Inferior parietal cortex (tissue), 1 donor: ENCODE data around the gene PTPN1.

ENCODE experiments used
- DNase-seq: peaks from one replicate; pipeline ENCODE4 v3.0.0-alpha.2; 2016; ENCODE audit errors: extremely low spot score

PTPN1 gene

DNA sequence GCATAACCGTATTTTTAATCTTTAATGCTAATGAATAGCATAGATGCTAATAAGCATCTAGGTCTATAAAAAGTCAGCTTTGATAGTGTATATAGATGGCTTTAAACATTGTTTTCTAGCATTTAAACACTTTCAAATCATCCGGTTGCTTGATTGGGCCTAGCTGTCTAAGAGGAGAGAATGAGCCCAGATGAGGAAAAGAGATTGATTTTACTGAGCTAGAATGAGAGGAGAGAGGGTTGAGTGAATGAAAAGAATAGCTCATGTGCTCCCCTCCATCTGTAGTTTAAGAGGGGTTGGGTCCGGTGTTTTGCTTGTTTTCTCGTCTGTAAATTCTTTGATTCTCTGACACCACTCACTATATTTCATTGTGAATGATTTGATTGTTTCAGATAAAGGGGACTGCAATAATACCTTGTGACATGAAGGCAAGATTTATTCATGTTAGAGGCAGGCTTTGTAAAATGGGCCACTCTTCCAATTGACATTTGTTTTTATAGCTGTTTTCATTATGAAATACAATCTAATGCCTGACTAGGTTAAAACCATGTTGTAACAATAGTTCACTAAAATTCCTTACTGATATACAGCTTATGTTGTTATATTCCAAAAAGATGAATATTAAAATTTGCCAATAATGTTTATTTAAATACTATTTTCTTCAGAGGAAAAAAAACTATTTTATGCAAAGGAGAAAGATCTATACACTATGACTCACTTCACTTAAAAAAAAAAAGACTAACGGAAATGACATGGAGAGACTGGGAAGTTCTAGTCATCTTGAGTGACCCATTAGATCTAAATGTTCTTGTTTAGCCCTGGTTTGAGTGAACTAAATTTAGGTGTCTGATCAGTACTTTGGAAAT is 3.2 kb downstream of the PTPN1 start:
- no peak for DNase-seq

DNA sequence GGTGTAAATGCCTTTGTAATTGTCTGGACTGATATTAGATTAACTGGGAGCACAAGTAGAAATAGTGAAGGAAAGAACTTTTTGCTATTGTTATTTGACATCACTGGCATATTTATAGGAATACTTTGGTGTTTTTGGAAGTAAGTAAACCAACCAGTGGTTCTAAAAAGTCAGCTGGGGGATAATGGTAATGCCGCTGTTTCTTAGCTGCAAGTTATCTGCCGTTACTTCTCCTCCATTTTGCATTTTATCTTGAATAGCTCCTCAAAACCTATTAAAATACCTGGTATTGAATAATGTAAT is 3.8 kb downstream of the PTPN1 start:
- no peak for DNase-seq

DNA sequence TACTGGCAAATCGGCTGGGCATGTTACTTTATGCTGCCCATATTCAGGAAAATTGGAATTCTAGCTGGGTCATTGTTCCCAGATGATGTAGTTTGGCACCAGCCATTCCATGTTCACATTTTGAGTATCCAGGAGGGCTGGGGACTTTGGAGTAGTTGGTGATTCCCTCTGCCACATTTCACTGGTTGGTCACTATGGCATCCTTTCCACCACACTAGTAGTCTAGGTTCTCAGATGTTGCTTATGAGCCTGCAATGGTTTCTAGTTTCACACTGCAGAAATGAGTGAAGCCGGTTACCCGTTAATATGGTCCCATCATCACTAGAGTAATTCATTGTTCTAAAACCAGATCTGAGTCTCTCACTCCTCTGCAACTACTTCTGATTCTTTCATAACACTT is 4.6 kb downstream of the PTPN1 start:
- DNase-seq, result no peak

DNA sequence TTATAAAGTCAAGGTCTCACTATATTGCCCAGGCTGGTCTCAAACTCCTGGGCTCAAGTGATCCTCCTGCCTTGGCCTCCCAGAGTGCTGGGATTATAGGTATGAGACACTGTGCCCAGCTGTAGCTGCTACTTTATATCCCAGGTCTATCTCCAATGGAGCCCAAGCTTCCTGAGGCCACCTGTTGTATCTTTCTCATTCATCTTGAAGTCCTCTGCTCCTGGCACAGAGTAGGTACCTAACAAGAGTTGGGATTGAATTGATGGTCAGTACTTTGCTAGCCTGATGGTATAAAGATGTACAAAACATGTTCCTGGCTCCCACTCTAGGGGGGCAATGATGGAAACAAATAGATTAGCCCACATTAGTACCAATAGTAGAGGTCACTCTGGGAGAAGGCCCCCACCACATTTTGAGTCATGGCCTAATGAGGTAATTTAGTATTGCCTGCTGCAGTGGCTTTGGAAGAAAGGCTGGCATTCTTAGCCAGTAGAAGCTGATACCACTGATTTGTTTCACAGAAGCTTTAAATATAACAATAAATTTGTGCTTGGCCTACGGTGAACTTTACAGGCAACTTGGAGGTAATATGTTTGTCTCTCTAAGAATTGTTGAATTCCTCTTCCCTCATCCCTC is 5.4 kb downstream of the PTPN1 start:
- no peak for DNase-seq

DNA sequence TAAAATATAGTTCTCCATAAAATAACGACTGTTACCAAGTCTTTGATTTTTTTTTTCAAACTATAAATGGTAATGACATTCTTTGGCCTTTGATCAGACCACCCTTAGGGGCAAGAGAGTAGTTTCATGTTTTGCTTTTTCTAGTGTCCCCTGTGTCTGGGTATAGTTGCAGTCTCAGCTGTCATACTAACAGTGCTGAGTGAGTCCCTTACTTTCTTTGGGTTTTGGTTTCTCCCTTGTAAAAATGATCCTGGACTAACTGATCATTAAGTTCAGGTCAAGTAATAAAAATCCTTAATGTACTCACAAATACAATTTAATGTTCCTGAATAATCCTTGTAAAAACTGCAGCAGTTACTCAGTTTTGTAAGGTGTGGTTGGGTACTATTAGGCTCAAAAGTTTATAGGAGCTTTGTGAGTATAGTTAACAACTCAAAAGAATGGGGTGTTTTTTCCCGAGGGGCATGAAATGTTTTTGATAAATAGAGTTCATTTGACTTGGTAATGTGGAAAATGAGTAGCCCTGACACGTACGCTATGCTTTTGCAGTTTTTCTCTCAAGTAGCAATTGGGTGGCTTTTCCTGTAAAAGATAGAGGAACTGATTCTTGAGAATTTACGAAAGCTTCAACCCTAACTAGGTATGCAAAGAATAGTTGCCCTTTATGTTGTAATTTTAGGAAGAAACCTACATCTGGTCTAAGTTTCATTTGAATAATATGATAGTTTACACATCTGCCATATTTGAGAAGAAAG is 6.2 kb downstream of the PTPN1 start:
- DNase-seq, result no peak

GRCh38 chr20:50516935-50517816 is 7.0 kb downstream of the PTPN1 start:
- DNase-seq, result no peak

DNA sequence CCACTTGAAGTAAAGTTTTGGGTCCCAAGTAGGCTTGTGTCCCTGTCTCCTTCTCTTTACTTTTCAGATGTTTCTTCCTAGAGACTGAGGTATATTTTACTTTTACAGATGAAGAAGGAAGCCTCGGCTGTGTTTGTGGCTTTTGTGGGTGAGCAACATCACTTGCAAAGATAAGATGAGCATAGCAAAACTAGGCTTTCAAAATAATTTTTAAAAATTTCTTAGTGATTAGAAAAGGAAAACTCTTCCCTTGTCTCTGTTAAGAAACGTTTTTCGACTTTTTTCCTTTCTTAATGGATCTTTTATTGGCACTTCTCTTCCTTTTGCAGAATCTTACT is 7.6 kb downstream of the PTPN1 start:
- DNase-seq, result no peak

GRCh38 chr20:50518270-50518721 is 8.1 kb downstream of the PTPN1 start:
- DNase-seq, result no peak

- DNase-seq, result no peak
Measured at GRCh38 chr20:50519036-50519762, 9.0 kb downstream of the PTPN1 start.

- DNase-seq, result no peak
Measured at GRCh38 chr20:50520222-50520880, 10.2 kb downstream of the PTPN1 start.

GRCh38 chr20:50521221-50522052 is 11.3 kb downstream of the PTPN1 start:
- no peak for DNase-seq

DNA sequence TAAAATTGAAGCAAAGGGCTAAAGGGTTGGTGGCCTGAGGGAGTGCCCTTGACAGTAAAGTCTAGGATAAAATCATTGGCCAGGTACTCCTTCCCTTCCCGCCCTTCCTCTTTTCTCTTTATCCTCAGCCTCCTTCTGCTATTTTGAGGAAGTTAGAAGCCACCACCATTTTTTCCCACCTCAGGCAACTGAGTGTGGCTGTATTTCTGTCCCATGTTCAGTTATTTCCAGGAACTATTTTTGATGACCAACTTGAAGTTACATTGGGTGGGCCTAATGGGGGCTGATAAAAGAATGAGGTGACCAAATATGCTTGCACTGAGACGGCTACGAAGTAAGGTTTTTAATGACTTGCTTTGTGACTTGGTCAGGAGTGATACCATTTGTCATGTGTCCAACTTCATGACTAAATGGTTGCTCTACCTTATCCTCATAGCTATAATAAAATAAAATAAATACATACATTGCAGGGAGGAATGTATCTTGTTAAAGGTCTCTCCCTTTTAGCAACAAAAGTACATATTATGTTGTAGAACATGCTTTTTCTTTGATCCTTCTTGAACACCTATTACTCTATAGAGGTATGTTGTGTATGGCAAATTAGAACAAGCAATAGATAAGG is 12.0 kb downstream of the PTPN1 start:
- DNase-seq, result no peak

DNA sequence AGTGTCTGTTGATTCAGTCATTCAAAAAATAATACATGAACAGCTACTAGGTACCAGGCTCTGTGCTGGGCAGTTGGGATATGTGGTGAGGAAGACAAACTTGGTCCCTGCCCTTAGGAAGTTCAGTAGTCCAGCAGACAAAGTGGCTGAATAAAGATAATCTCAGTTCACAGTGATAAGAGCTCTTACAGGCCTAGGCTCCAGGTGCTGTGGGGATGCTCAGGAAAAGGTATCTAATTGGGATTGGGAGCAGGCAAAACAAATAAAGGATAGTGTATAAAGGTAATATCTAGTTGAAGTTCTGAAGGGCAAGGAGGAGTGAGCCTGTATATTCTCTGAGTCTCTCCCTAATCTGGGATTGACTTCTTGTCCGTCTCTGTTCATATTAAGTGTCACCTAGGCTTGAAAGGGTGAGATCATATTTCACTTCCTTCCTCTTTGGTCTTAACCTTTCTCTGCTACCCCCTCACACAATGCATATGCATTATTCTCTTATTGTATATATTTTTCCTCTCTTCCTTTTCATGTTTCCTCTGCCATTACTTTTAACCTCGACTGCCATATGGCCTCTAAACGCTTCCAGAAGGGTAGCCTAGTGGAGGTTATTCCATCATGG is 13.5 kb downstream of the PTPN1 start:
- no peak for DNase-seq

DNA sequence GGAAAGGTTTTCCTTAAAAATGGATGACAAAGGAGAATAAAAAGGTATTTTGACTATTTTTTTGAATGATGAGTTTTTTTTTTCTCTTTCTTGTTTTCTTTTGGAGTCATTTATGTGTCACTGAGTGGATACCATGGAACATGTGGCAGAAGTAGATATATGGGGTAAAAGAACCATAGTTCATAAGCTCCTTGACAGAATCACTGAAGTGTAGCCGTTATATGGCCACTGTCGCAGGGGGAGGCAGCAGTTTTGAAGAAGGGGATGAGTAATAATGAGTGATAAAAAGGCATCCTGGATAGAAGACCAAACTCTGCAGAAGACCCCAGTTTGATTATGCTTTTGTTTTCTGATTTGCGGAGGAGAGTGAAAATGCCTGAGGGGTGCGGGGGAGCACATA is 15.5 kb downstream of the PTPN1 start:
- no peak for DNase-seq

DNA sequence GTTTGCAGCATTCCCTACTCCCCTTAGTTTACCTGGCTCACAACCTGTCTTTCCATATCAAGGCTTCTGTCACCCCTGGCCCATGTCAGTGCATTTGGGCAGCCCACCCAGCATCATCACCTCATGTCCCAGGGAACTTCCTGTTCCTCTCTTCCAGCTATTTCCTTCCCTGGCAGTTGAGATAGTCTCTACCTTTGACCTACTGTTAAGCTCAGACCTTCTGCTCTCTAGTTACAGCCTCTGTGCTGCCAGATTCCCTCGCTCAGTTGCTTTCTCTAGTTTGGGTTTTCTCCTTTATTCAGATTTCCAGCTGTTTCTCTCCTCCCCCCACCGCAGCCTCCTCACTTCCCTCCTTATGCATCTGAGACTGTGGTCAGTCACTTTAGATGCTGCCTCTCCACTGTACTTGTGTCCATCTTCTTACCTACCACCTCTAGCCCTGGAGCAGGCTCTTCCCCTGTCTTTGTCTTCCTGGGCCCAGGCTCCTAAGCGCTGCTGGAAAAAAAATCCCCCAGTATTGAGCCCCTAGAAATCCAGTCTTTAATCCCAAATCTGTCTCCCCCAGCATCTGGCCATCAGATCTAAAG is 16.3 kb downstream of the PTPN1 start:
- no peak for DNase-seq

DNA sequence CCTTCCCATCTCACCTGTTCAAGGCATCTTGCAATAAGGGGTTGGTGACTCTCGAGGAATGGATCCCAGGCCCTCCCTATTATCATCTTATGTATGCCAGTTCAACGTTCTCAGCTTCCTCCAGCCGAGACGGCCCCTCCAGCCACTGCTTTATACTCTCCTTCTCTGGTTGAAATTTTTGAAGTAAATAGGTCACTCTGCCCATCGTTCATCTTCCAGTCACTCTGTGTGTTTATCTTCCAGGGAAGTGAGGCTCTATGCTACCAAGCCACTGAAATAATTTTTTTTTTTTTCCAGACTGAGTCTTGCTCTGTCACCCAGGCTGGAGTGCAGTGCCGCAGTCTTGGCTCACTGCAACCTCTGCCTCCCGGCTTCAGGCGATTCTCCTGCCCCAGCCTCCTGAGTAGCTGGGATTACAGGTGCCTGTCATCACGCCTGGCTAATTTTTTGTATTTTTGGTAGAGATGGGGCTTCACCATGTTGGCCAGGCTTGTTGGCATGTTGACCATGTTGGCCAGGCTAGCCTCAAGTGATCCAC is 17.0 kb downstream of the PTPN1 start:
- DNase-seq, result no peak

- DNase-seq, result no peak
Measured at GRCh38 chr20:50528129-50528528, 17.9 kb downstream of the PTPN1 start.

DNA sequence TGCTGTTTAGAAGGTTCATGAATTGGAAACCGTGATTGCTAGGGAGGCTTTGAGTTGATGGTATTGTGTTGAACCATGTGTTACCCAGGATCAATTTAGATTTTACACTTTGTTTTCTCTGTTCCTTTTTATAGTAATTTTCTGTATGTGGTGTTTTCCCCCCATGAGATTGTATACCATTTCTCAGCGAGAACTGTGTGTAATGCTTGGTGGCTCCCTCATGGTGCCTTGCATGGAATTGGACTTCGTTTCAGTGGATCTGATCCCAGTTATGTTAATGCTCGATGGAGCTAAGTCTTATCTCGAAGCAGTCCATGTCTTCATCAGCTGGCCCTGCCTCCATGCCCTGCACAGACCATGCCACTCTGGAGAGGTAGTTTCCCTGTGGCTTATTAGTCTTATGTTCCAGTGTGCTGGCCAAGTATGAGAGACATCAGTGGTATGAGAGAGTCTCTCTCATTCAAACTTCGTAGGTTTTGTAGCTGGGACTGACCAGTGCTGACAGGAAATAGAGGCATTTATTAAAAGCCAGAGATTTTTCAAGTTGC is 18.7 kb downstream of the PTPN1 start:
- DNase-seq, result no peak
